ENCODE data around the gene RAPGEF4.

GRCh38 chr2:172712251-172712650 is 23.4 kb upstream of the RAPGEF4 start:
- TF ChIP-seq CTCF (IDR thresholded peaks at IDR 0.05; ENCODE audit: control extremely low read depth in 1 of 3, insufficient read depth in 1 of 3, low read depth in 1 of 3, low read length in 3 of 3), result no peak
- TF ChIP-seq POLR2AphosphoS5 (IDR thresholded peaks at IDR 0.05; ENCODE audit: low read depth, low read length), result no peak
- no peak for TF ChIP-seq EGR1 (IDR thresholded peaks at IDR 0.05; ENCODE audit: borderline replicate concordance, low read depth, low read length)
- no peak for TF ChIP-seq ATF3 (IDR thresholded peaks at IDR 0.05; ENCODE audit: insufficient read depth, low read depth, low read length)
- TF ChIP-seq NRF1 (IDR thresholded peaks at IDR 0.05; ENCODE audit: low read depth, low read length), result no peak
- no peak for TF ChIP-seq MAX (IDR thresholded peaks at IDR 0.05)
- no peak for TF ChIP-seq USF2 (IDR thresholded peaks at IDR 0.05; ENCODE audit: low read length)
- no peak for TF ChIP-seq RBBP5 (IDR thresholded peaks at IDR 0.05; ENCODE audit: borderline replicate concordance, low read depth, low read length)
- TF ChIP-seq SP2 (IDR thresholded peaks at IDR 0.05; ENCODE audit: low read length), result no peak

Data from H1 (cell line).